Activated CD4-positive, alpha-beta T cell treated with anti-CD3 and anti-CD28 coated beads, Interleukin-10, Interleukin-2, amounts not matched to agents 100 ng/mL and 50 ng/mL, durations not matched to agents 16 hours and 8 hours (primary cell): ENCODE data around the gene SH2D1B.

Experiments
- DNase-seq: peaks from one replicate; pipeline ENCODE4 v3.0.0-alpha.2; 2020

Gene SH2D1B

GRCh38 chr1:162380061-162380846, 31.7 kb downstream of the SH2D1B start:
- no peak for DNase-seq

- no peak for DNase-seq
These were observed 35.2 kb downstream of the SH2D1B start, which contains the start of gene SPATA46 for GRCh38 chr1:162376691-162377090. Gene SPATA46 (minus strand): TSS chr1:162376854. CDS start chr1:162376790, 64 bp downstream.

GRCh38 chr1:162375463-162375862, 36.5 kb downstream of the SH2D1B start:
- no peak for DNase-seq

- no peak for DNase-seq
These were observed 37.5 kb downstream of the SH2D1B start for GRCh38 chr1:162374406-162374805.

- DNase-seq, result no peak
These were observed 38.2 kb downstream of the SH2D1B start for GRCh38 chr1:162373541-162374260.

GRCh38 chr1:162373072-162373427, 38.9 kb downstream of the SH2D1B start:
- DNase-seq, result no peak

- DNase-seq, result no peak
These were observed 39.5 kb downstream of the SH2D1B start for GRCh38 chr1:162372159-162373071.

GRCh38 chr1:162371611-162372010, 40.3 kb downstream of the SH2D1B start:
- DNase-seq, result no peak

GRCh38 chr1:162370721-162371120, 41.2 kb downstream of the SH2D1B start:
- DNase-seq, result no peak

GRCh38 chr1:162370161-162370560, 41.8 kb downstream of the SH2D1B start:
- no peak for DNase-seq

GRCh38 chr1:162369571-162369970, 42.4 kb downstream of the SH2D1B start:
- DNase-seq, result no peak

- DNase-seq, result no peak
These were observed 43.5 kb downstream of the SH2D1B start for GRCh38 chr1:162368451-162368850.

- no peak for DNase-seq
These were observed 44.2 kb downstream of the SH2D1B start for GRCh38 chr1:162367772-162368171.

GRCh38 chr1:162367073-162367472, 44.9 kb downstream of the SH2D1B start:
- DNase-seq, result no peak

GRCh38 chr1:162366671-162367070, 45.3 kb downstream of the SH2D1B start:
- no peak for DNase-seq

- no peak for DNase-seq
These were observed 45.8 kb downstream of the SH2D1B start for GRCh38 chr1:162366149-162366548.

- DNase-seq, result no peak
These were observed 46.5 kb downstream of the SH2D1B start for GRCh38 chr1:162365284-162366020.

GRCh38 chr1:162364498-162364897, 47.4 kb downstream of the SH2D1B start:
- DNase-seq, result no peak

- no peak for DNase-seq
These were observed 48.1 kb downstream of the SH2D1B start for GRCh38 chr1:162363823-162364222.

GRCh38 chr1:162361349-162361748, 50.6 kb downstream of the SH2D1B start:
- no peak for DNase-seq

GRCh38 chr1:162360874-162361260, 51.1 kb downstream of the SH2D1B start:
- no peak for DNase-seq

GRCh38 chr1:162360237-162360873, 51.6 kb downstream of the SH2D1B start:
- DNase-seq, result no peak
